Activated CD4-positive, alpha-beta T cell treated with anti-CD3 and anti-CD28 coated beads, Interleukin-2, amount 10 ng/mL, durations not matched to agents 7 days and 5 days (primary cell): ENCODE data around the gene TMBIM6. TPM values are rescaled to one million over a fixed set of nuclear protein-coding genes. Genes with fewer than 3 reads are reported as not detected.

Experiments used
- CTCF ChIA-PET: fragments of 350-600 bp; sonication (Branson Sonifier 250); formaldehyde crosslinking; loops from one replicate; lab custom pipeline; 2021; ENCODE audit warnings: antibody characterized with exemption; lab: Charles Lee
- POLR2A ChIA-PET: fragments of 350-600 bp; sonication (Branson Sonifier 250); formaldehyde crosslinking; loops from one replicate; lab custom pipeline; 2021; ENCODE audit warnings: antibody characterized with exemption; lab: Charles Lee
- DNase-seq: peaks from one replicate; pipeline ENCODE4 v3.0.0-alpha.2; 2020
- H3K27ac Mint-ChIP-seq: one replicate; pipeline ENCODE4 v1.8.0; 2021; ENCODE audit warnings: mild to moderate bottlenecking, moderate library complexity, mixed read lengths
- H3K27me3 Mint-ChIP-seq: one replicate; pipeline ENCODE4 v1.8.0; 2021; ENCODE audit warnings: mixed read lengths
- H3K36me3 Mint-ChIP-seq: one replicate; pipeline ENCODE4 v1.8.0; 2021; ENCODE audit warnings: low read depth, mixed read lengths
- H3K4me1 Mint-ChIP-seq: one replicate; pipeline ENCODE4 v1.8.0; 2021; ENCODE audit warnings: mixed read lengths
- H3K4me3 Mint-ChIP-seq: one replicate; pipeline ENCODE4 v1.8.0; 2021; ENCODE audit warnings: mild to moderate bottlenecking, moderate library complexity, mixed read lengths
- H3K9me3 Mint-ChIP-seq: one replicate; pipeline ENCODE4 v1.8.0; 2021; ENCODE audit warnings: mixed read lengths
- total RNA-seq, 2 experiments: library from RNA; stranded (reverse); gene quantifications; one replicate each; pipeline ENCODE4 v1.2.3, GENCODE V29; 2021

Gene TMBIM6
- 100 to 1,000 TPM; 426 to 442 TPM for total RNA-seq

DNA sequence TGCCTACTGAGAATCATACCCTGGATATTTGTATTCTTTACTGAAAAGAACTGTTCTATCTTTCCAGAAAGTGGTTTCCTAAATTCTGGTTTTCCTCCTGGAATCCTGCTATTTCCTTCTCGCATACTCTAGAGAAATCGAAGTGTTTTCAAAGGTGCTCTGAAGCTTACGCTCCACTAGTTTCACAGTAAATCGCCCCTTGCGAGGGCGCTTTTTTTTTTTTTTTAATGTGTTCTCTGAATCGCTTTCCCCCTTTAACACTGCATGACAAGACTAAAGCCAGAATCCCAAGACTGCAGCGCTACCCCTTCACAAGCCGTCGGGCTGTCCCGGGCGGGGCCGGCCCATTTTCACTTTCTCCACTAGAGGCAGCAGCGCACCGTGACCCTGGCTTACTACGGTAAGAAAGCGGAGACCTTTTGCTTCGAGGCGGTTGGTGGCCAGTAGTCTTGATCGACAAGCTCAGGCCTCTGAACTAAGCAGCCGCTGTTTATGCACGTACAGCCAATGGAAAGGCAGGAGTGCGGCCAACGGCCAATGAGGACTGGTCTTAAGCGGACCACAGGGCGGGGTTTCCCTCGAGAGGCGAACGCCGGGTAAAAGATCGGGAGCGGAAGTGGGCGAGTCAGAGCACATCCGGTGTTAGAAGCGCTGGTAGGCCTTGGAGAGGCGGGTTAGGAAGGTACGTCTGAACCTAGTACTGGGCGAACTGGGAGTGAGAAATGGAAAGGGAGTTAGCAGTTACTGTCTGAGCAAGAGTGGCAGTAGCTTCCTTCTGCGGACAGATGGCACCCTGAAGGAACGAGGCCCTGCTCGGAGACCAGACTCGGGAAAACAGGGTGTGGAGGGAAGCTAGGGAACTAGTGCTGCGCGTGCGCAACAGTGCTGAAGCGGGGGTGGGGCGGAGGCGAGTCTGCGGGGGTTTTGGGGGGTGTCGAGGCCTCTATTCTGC is at the start of gene TMBIM6:
TMBIM6 (plus strand) TSS at position 628 of the 952 bp plus-strand sequence. CDS start 10,937 bp downstream, outside the sequence.
- H3K36me3 Mint-ChIP-seq: peaks cover 28% of the 10 kb centered on the region
- ChIA-PET CTCF (interaction anchor here (0.5 to 2.2 kb wide), 66 partner anchors 9 to 659 kb away, joined by 3 to 26 read pairs (median 4); partner anchors contain the start of genes BCDIN3D, FMNL3, NCKAP5L and PRPF40B), POLR2A (interaction anchor here (0.6 to 1.3 kb wide), 6 partner anchors 21 to 610 kb away, joined by 3 to 8 read pairs (median 4); partner anchors contain the start of genes PRPF40B and TUBA1B)
- peaks cover 36% of the 10 kb centered on the region for H3K4me1 Mint-ChIP-seq
- H3K9me3 Mint-ChIP-seq: no peaks in the 10 kb centered on the region
- peak; percentile 100 for DNase-seq
- H3K4me3 Mint-ChIP-seq: peak within 1 kb of the TSS; percentile 82
- no peaks in the 10 kb centered on the region for H3K27me3 Mint-ChIP-seq
- H3K27ac Mint-ChIP-seq: peak within 1 kb of the TSS; percentile 96

- ChIA-PET POLR2A (interaction anchor here (0.6 kb wide), 1 partner anchor 13 kb away, joined by 4 read pairs; no protein-coding TSS in a partner anchor), CTCF (interaction anchor here (0.7 to 6.5 kb wide), 6 partner anchors 10 to 724 kb away, joined by 4 to 47 read pairs (median 4); partner anchors contain the start of gene FMNL3)
- Mint-ChIP-seq H3K27me3 (no peaks in the 10 kb centered on the region), H3K9me3 (no peaks in the 10 kb centered on the region), H3K4me3 (no peak overlapping the region), H3K27ac (no peak overlapping the region), H3K4me1 (peaks cover 14% of the 10 kb centered on the region), H3K36me3 (no peaks in the 10 kb centered on the region)
- DNase-seq: no peak
Observed at GRCh38 chr12:49692851-49693250, 48.5 kb upstream of the TMBIM6 start.

- ChIA-PET CTCF (interaction anchor here (1.5 to 6.5 kb wide), 3 partner anchors 11 to 18 kb away, joined by 4 to 47 read pairs (median 4); partner anchors contain the start of gene FMNL3), POLR2A (no interaction called here)
- Mint-ChIP-seq H3K27ac (no peak overlapping the region), H3K4me1 (peaks cover 24% of the 10 kb centered on the region), H3K4me3 (no peak overlapping the region), H3K27me3 (no peaks in the 10 kb centered on the region), H3K9me3 (no peaks in the 10 kb centered on the region), H3K36me3 (no peaks in the 10 kb centered on the region)
- no peak for DNase-seq
Observed at GRCh38 chr12:49693931-49694444, 47.4 kb upstream of the TMBIM6 start.

- Mint-ChIP-seq H3K27ac (no peak overlapping the region), H3K9me3 (no peaks in the 10 kb centered on the region), H3K4me1 (peaks cover 24% of the 10 kb centered on the region), H3K27me3 (no peaks in the 10 kb centered on the region), H3K36me3 (no peaks in the 10 kb centered on the region), H3K4me3 (no peak overlapping the region)
- ChIA-PET CTCF (interaction anchor here (1.1 to 1.8 kb wide), 4 partner anchors 9 to 330 kb away, joined by 3 to 7 read pairs (median 4); no protein-coding TSS in a partner anchor), POLR2A (no interaction called here)
- no peak for DNase-seq
Observed at GRCh38 chr12:49696723-49697122, 44.6 kb upstream of the TMBIM6 start.

DNA sequence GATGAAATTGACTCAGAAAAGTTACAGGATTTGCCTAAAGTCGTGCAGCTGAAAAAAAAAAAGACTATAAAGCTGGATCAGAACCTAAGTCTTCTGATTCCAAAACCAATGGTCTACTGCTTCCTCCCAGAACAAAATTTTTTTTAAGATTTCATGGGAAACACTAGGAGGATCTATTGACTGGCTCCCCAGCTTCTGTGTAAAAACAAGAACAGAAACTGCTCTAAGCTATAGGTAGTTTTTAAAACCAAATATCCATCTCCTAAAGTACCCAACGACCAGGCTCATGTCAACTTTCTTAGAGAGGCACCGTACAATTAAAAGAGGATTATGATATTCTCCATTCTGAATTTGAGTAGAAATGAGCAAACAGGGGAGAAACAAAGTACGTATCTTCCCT is 43.5 kb upstream of the TMBIM6 start:
- POLR2A ChIA-PET: no interaction called here
- CTCF ChIA-PET: interaction anchor here (1.1 to 1.8 kb wide), 6 partner anchors 9 to 331 kb away, joined by 3 to 7 read pairs (median 3); no protein-coding TSS in a partner anchor
- H3K36me3 Mint-ChIP-seq: no peaks in the 10 kb centered on the region
- DNase-seq: no peak
- H3K27me3 Mint-ChIP-seq: no peaks in the 10 kb centered on the region
- no peak overlapping the region for H3K4me3 Mint-ChIP-seq
- H3K4me1 Mint-ChIP-seq: peaks cover 31% of the 10 kb centered on the region
- peak overlapping the region; percentile 46 for H3K27ac Mint-ChIP-seq
- no peaks in the 10 kb centered on the region for H3K9me3 Mint-ChIP-seq

DNA sequence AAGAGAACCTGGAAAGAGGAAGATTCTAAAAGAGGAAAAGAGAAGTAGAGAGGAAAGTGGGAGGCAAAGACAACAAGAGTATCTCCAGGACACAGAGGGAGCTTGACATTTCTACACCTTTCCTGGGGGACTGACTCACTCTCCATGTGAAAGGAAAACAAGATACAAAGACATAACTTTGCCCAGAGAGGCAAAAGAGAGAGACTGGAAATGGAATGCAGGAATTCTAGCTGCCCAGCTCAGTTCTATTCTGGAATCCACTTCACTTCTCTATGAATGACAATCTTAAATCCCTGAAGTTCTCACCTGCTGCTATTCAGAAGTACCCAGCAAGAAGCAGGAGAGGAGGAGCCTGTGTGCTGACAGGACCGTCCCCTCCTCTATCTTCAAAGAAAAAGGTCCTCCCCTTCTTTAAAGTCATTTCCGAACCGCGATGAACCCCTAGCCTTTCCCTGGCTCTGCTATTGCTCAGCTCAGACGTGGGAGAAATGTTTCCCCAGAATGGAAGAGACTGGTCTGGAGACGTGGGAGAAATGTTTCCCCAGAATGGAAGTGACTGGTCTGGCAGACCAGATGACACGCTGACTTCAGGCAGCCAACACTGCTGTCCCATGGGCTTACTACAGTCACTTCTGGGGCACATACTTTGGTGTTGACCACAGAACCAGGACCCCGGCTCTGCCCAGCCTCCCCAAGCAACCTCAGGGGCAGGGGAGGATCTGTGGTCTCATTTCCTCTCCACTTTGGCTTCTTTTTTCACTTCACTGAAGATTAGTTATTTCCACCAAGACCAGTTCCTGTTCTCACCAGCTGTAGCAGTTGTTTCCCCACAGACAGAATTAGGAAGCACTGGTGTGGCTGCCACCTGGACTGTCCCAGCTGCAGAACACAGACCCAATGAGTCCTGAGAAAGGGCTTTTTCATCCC is 42.5 kb upstream of the TMBIM6 start:
- H3K4me1 Mint-ChIP-seq: peaks cover 41% of the 10 kb centered on the region

GRCh38 chr12:49702009-49702408 is 39.3 kb upstream of the TMBIM6 start:
- H3K27me3 Mint-ChIP-seq: no peaks in the 10 kb centered on the region
- peaks cover 63% of the 10 kb centered on the region for H3K4me1 Mint-ChIP-seq
- CTCF ChIA-PET: interaction anchor here (5.5 kb wide), 1 partner anchor 11 kb away, joined by 47 read pairs; no protein-coding TSS in a partner anchor
- no peak overlapping the region for H3K4me3 Mint-ChIP-seq
- no peaks in the 10 kb centered on the region for H3K9me3 Mint-ChIP-seq
- H3K36me3 Mint-ChIP-seq: peaks cover 4% of the 10 kb centered on the region
- no peak for DNase-seq
- POLR2A ChIA-PET: no interaction called here
- H3K27ac Mint-ChIP-seq: peak overlapping the region; percentile 52

More for the DNA sequence above, 42.5 kb upstream of the TMBIM6 start:
- H3K27ac Mint-ChIP-seq: peak overlapping the region; percentile 84
- peak; percentile 34 for DNase-seq
- H3K4me3 Mint-ChIP-seq: peak overlapping the region; percentile 61
- CTCF ChIA-PET: interaction anchor here (0.7 to 1.6 kb wide), 7 partner anchors 9 to 62 kb away, joined by 3 to 6 read pairs (median 3); no protein-coding TSS in a partner anchor
- no peaks in the 10 kb centered on the region for H3K36me3 Mint-ChIP-seq
- no peaks in the 10 kb centered on the region for H3K9me3 Mint-ChIP-seq
- POLR2A ChIA-PET: no interaction called here
- no peaks in the 10 kb centered on the region for H3K27me3 Mint-ChIP-seq

GRCh38 chr12:49702676-49703215 is 38.6 kb upstream of the TMBIM6 start:
- H3K27ac Mint-ChIP-seq: no peak overlapping the region
- H3K9me3 Mint-ChIP-seq: no peaks in the 10 kb centered on the region
- peaks cover 66% of the 10 kb centered on the region for H3K4me1 Mint-ChIP-seq
- ChIA-PET POLR2A (interaction anchor here (1.1 kb wide), 1 partner anchor 54 kb away, joined by 4 read pairs; no protein-coding TSS in a partner anchor), CTCF (interaction anchor here (1.1 to 6.5 kb wide), 9 partner anchors 8 to 79 kb away, joined by 3 to 57 read pairs (median 9); partner anchors contain the start of genes PRPF40B and TMBIM6)
- H3K36me3 Mint-ChIP-seq: peaks cover 4% of the 10 kb centered on the region
- H3K4me3 Mint-ChIP-seq: no peak overlapping the region
- DNase-seq: no peak
- peaks cover 2% of the 10 kb centered on the region for H3K27me3 Mint-ChIP-seq

DNA sequence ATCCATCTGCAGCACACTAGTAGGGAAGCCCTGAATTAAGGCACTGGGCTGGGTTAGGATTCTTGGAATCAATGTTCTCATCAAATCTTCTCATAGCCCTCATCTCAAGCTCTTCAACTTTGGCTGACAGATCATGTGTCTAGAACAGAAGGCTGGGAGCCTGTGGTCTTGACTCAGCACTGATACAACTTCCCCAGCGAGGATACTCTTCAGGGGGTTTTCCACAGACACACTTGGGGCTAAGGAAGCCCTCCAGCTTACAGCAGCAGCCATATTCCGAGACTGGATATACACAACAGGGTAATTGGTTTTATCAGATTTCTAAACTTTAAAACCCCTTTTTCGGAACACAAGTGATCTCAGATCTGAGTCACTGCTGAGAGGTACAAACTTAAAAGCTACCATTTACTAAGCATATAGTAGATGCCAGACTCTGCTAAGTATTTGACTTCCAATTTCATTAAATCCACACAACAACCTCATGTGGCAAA is 37.7 kb upstream of the TMBIM6 start:
- ChIA-PET CTCF (interaction anchor here (1.0 to 6.5 kb wide), 15 partner anchors 9 to 80 kb away, joined by 3 to 57 read pairs (median 7); partner anchors contain the start of genes PRPF40B and TMBIM6), POLR2A (interaction anchor here (1.1 kb wide), 1 partner anchor 55 kb away, joined by 4 read pairs; no protein-coding TSS in a partner anchor)
- Mint-ChIP-seq H3K27ac (no peak overlapping the region), H3K27me3 (peaks cover 5% of the 10 kb centered on the region), H3K36me3 (peaks cover 4% of the 10 kb centered on the region), H3K4me1 (peaks cover 61% of the 10 kb centered on the region), H3K9me3 (no peaks in the 10 kb centered on the region), H3K4me3 (no peak overlapping the region)
- peak; percentile 17 for DNase-seq

DNA sequence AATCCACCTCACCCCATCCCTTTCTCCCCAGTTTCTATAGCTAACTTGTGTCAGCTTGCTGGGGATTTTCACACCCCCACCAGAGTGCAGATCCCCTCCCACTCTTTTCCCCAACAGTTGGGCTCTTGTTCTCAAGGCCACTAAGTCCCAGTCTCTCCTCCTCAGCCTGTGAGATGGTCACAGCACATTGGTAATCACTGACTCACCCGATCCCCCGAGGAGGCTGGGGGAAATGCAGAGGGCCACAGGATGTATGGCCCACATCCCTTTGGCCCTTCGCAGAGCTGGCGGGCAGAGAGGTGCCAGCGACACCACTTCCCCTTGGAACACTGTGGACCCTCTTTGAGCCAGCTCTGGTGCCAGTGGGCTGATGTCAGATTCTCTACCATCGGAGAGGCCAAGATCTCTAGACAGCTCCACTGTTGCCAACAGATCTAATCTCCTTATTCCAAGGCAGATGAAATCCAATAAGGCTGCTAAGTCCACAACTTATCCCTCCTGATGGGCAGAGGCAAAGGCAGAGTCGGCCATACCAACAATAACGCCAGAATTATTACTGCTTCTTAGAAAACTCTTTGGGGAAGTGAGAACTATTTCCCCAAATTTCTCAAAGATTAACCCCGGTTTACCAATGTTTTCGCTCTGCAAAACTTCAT is 35.8 kb upstream of the TMBIM6 start:
- POLR2A ChIA-PET: interaction anchor here (0.7 to 1.1 kb wide), 2 partner anchors 13 to 57 kb away, joined by 3 to 4 read pairs; no protein-coding TSS in a partner anchor
- Mint-ChIP-seq H3K4me1 (peaks cover 47% of the 10 kb centered on the region), H3K27ac (peak overlapping the region; percentile 20), H3K4me3 (peak overlapping the region; percentile 90), H3K36me3 (peaks cover 4% of the 10 kb centered on the region), H3K27me3 (peaks cover 14% of the 10 kb centered on the region), H3K9me3 (no peaks in the 10 kb centered on the region)
- CTCF ChIA-PET: interaction anchor here (0.6 to 6.5 kb wide), 17 partner anchors 9 to 345 kb away, joined by 3 to 57 read pairs (median 7); partner anchors contain the start of gene TMBIM6
- DNase-seq: no peak
